ENCODE measurements around the gene TBC1D22A.
"Not testable (repeated sequence)": the region's sequence is repeated elsewhere in the genome, so short reads cannot be mapped to it uniquely, and the experiment has no call there.

The TBC1D22A gene

DNA sequence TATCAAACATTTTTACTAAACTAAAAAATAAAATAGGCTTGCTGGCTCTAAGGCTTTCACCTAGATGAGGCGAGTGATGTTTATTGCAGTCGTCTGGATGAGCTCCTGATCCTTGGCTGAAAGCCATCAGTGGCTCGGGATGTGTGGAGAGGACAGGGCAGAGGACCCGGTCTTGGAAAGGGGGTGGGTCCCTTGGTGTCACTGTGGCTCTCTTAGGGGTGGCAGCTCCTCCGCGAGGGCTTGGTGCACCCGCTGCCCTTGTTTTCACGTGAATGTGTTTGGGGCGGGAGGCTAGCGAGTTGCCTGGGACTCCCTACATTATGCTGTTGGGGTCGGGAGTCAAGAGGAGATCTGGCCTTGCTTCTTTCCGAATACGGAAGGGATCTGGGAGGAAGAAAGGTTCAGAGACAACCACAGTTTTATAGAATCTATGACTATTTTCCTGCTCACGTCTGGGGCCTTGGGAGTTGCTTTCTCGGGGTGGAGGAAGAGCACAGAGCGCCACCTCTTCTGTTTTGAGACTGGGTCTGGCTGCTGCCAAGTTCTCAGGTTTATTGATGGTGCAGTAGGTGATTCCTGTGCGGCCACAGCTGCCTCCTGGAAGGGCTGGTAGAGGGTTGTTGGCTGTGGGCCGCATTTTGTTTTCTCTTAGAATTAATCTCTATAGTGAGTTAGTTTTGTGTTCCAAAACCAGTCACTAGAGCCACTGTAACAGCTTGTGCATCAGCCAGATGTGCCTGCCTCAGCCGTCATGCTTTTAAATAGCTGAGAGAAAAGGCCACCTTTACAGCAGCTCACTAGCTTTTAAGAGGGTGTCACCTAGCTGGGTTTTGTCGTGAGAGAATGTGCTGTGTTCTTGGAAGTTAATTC lies 12.8 kb downstream of the TBC1D22A start:
- DNase-seq, result no peak

DNA sequence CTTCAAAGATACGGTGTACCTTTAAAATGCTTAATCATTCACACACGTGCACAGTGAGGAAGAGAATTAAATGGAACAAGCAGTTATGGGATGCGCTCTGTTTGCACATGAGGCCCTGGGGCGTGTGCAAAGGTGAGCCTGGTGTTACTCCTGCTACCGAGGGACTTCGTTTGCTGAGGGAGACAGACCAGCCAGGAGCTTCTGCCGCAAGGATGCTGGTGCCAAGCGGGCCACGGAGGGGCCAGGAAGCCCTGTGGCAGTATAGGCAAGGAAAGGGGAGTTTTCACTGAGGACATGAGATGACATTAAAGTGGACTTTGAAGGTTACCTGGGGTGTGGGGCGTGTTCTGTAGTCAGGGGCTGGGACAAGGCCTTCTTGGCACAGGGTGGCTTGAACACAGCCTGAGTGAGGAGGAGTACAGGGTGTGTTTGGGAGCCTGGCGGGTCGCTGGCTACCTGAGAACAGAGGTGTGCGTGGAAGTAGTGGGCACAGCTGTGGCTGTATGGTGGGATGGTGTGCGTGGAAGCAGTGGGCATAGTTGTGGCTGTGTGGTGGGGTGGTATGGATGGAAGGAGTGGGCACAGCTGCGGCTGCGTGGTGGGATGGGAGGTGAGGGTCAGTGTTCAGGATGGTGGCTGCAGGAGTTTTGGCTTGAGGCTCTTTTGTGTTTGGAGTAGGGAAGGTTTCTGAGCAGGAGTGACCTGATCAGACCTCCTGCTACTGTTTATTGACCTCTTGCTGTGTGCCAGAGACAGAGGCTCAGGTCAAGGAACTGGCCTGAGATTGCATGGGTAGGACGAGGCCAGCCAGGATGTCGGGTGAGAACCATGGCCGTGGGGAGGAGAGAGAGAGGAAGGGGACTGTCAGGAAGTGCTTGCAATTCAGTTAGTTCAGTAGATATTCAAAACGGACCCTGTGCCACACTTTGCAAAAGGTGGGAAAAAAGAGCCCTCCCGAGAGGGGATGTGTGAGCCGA lies 13.7 kb downstream of the TBC1D22A start:
- DNase-seq, result no peak

DNA sequence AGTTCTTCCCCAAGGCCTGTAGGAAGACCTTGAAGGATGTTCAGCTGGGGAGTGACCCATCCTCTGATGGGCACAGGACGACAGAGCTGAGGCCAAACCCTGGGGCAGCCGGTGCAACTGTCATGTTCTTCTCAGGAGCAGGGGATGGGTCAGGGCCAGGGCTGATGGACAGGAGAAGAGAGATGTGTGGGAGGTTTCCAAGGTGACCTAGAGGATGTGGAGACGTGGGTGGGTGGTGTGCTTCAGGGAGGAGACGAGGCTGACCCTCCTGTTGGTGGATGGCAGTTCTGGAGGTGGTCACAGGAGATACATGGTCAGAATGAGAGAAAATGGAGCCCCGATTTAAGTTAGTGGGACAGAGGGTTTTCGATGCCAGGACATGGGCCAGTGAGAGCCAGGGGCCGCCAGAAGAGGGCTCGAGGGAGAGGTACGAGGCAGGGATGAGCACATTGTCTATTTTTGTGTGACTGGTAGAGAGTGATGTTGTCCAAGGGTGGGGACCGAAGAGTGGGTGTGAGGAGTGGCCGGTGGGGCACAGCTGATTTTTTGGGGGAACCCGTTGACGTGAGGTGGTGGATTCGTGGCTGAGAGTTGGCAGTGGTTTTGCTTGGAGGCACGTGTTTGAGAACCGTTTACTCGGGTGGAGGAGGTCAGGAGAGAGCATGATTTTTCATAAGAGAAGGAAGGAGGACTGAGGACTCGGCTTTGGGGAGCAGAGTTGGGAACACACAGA lies 14.6 kb downstream of the TBC1D22A start:
- DNase-seq, result no peak

DNA sequence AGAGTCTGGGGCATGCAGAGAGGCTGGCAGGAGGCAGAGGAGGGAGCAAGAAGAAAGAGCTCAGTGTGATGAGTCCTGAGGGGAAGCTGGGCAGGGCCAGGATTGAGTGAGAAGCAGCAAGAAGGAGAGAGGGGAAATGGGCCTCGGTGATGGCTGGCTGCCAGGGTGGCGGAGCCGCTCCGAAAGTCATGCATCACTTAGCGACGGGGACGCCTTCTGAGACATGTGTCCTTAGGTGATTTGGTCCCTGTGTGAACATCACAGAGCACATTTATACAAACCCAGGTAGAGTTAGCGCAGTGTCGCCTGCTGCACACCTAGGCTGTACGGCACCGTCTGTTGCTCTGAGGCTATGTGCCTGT lies 15.1 kb downstream of the TBC1D22A start:
- no peak for DNase-seq

DNA sequence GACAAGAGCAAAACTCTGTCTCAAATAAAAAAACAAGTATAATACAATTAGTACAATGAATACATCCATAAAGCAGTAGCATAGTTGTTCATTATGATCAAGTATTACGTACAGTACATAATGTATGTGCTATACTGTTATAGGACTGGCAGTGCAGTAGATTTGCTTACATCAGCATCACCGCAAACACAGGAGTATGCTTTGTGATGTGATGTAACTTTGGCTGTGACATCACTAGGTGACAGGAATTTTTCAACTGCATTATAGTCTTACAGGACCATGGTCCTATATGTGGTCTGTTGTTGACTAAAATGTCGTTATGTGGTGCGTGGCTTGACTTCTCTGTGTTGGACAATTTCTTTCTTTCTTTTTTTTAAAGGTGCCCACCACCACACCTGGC lies 16.6 kb downstream of the TBC1D22A start:
- DNase-seq, result no peak

DNA sequence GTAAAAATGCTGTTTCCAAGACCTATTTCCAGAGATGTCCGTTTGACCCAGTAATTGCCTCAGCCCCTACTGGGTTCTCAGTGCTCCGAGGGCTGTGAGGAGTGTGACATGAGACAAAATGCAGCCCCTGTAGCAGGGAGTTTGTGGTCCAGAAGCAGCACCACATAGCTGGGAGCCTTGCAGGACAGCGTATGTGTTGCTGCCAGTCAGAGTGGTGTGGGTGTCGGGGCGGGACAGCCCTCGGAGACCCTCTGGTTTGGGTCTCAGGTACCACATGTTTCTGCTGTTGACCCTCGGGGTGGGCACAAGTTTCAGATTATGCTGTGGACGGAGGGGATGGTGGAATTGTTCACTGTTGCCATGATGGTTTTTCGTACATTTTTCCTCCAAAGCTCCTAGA lies 17.2 kb downstream of the TBC1D22A start:
- DNase-seq, result no peak

DNA sequence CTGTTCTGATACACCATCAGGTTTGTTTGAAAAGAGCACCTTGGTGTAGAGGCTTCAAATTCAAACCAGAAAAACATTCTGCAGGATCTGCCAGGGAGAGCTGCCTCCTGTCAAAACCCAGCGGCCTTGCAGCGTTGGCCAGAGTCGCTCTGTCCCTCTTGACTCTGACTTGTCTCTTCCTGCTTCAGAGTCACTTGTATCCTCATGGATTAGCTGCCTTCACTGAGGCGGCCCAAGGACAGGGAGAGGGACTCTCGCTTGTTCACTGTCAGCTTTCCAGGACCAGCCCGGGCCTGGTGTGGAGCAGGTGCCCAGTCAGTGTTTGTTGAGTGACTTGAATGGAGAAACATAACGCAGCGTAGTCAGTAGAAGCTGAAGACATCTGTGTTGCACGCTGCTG lies 18.0 kb downstream of the TBC1D22A start:
- DNase-seq, result no peak

DNA sequence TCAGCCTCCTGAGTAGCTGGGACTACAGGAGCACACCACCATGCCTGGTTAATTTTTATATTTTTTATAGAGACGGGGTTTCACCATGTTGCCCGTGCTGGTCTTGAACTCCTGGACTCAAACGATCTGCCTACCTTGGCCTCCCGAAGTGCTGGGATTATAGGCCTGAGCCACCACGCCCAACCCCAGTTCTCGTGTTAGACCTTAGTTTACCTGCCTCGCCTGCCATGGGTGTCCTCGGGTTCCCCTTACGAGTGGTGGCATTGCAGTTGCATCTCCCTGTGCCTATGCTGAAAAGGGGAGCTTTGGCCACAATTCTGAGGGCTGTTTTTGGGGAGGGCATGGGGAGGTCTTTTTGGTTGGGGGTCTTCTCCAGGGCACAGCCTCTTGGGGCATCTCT lies 18.8 kb downstream of the TBC1D22A start:
- DNase-seq, result no peak

DNA sequence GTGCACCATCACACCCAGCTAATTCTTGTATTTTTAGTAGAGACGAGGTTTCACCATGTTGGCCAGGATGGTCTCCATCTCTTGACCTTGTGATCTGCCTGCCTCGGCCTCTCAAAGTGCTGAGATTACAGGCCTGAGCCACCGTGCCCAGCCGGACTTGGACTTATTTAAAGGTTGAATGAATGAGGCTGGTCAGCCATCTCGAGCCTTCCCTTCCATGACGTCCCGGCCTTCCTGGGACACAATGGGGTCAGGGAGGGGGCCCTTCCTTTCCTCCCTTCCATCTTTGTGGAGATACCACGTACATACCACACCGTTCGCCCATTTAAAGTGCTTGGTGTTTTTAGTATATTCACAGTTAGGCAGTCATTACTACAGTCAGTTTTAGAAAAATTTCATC lies 19.8 kb downstream of the TBC1D22A start:
- DNase-seq, result not testable (repeated sequence)

DNA sequence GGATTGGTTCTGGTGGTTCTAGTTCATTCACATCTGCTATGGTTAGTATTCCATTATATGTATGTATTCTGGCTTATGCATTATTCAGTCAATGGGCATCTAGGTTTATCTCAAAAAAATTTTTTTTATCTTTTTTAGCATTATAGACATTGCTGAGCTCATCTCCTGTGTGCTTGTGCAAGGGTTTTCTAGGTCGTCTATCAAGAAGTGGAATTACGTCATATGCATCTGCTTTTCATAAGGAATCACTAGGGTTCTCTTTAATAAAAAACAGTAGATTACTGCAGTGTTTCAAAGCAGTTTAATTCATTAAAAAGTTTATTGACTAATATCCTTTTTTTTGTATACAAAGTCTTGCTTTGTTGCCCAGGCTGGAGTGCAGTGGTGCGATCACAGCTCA lies 21.3 kb downstream of the TBC1D22A start:
- DNase-seq, result no peak

DNA sequence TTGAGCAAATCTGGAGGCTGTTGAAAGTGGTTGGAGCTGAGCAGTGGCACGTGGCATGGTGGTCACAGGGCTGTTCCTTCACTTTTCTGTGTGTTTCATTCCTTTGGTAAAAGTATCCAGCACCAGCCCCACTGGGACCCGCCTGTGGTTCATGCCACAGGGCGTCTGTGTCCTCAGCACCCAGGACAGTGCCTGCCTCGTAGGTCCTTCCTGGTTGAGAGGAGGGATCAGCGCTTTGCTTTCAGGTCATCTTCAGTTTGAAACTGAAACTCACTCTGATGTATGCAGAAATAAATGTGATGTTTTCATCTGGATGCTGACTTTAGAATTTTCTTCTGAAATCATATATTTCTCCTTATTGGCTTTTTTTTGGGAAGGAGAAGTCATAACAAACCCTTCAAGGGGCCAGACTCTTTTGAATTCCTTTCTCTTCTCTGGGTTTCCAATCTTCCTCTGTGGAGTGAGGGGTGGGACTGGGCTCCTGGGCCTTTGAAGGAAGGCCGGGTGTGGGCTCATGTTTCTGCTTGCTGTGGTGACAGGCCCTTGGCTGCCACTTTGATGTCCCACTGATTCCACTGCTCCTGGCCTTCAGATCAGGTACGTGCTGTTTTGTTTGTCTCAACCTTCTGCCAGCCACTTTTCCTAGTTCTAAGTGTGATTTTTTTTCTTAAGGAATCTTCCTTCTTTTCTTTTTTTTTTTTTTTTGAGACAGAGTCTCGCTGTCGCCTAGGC lies 26.2 kb downstream of the TBC1D22A start:
- DNase-seq, result no peak

DNA sequence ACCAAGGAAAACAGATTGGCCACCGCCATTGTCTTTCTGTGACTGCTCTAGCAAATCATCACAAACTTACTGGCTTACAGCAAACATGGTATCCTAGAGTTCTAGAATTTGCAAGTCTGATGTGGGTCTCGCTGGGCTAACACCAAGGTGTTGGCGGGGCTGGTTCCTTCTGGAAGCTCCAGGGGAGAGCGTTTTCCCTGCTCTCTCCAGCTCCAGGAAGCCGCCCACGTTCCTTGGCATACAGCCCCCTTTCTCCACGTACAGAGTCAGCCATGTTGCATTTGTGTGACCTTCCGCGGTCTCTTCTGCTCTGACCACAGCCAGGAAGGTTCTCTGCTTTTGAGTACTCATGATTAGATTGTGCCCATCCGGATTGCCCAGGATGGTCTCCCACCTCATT lies 27.5 kb downstream of the TBC1D22A start:
- no peak for DNase-seq

DNA sequence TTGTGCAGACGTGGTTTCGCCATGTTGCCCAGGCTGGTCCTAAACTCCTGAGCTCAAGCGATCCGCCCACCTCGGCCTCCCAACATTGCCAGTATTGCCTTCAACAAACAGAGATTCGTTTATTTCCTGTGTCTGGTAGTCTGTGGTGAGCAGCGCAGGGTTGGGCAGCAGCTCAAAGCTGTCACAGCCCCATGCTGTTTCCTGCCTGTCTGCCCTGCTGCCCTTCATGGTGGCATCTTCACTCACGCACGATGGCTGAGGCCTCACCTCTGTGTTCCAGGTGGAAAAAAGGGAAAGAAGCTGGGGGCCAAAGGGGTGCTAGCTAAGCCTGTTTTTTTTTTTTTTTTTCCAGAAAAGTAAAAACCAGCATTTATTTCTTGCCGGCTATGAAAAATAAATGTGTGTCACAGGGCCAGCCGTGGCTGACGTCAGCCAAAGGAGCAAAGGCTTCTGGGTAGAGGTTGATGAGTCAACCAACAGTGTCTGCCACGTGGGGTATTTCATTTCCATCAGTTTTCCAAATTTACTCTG lies 28.8 kb downstream of the TBC1D22A start:
- DNase-seq, result no peak

DNA sequence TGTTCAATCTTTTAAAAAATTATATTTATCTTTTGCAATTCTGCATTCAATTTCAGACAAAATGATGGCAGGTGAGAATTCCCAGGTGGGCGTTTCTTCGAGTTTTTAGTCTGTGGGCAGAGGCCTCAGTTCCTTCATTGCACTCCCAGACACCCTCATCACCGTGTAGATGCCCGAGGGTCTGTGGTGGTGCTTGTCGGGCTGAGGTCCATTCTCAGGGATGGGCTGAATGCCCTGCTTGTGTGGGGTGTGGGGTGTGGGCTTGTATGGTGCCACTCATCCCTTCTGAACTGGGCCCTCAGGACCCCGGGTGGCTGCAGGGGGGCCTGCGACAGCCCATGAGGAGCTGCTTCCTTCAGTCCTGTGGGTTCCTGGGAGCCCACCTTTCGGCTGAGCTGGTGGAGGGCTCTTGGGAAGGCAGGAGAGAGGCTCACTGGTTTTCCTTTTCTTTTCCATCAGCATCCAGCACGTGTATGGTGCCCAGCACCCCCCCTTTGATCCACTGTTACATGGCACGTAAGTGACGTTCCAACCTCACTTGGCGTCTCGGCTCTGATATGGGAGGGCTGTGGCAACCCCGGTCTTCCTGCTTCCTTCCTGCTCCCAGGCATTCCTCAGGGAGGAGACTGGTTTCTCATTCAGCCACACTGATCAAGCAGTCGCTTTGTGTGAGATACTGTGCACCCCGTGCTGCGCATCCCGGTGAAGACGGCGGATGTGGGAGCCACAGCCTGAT lies 29.8 kb downstream of the TBC1D22A start:
- DNase-seq, result no peak

DNA sequence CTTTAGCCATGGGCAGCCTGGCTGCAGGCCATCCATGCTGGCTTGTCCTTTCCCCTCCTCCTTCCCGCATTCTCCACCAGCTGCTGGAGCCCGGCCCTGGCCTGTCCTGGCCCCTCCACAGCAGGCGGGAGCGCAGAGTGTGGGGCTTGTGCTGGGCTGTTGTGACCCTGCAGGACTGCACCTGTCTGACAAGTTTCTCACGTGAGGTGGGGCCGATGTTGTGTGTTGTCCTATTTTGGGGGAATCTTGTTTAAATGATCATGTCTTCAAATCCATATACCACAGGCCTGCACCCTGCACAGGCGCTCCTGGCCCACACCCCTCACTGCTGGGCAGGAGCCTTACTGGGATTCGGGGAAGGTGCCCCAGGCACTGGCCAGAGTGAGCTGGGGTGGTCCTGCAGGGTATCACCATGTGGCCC lies 30.4 kb downstream of the TBC1D22A start:
- DNase-seq, result no peak

DNA sequence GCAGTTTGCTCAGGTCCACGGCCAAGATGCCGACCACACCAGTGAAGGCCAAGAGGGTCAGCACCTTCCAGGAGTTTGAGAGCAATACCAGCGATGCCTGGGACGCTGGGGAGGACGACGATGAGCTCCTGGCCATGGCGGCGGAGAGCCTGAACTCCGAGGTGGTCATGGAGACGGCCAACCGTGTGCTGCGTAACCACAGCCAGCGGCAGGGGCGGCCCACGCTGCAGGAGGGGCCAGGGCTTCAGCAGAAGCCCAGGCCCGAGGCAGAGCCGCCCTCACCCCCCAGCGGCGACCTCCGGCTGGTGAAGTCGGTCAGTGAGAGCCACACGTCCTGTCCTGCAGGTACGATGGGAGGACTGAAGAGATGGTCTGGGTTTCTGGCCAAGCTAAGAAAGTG lies 31.0 kb downstream of the TBC1D22A start:
- DNase-seq, result no peak

DNA sequence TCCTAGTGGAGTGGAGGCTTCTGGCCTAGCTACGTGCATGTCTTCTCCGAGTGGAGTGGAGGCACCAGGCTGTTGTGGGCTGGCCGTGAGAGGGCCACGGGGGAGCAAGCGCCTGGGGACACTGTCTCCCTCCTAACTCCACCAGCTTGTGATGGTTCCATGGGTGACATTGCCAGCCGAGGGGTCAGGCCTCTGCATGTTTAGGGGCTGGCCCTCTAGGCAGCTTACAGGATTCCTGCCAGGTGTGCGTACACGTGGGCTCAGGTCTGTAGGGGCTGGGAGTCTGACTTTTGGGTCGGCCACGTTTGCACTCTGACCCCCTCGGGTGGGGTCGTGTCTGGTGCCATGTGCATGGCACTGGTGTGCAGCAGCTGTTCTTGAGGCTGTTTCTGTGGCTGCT lies 31.6 kb downstream of the TBC1D22A start:
- no peak for DNase-seq

DNA sequence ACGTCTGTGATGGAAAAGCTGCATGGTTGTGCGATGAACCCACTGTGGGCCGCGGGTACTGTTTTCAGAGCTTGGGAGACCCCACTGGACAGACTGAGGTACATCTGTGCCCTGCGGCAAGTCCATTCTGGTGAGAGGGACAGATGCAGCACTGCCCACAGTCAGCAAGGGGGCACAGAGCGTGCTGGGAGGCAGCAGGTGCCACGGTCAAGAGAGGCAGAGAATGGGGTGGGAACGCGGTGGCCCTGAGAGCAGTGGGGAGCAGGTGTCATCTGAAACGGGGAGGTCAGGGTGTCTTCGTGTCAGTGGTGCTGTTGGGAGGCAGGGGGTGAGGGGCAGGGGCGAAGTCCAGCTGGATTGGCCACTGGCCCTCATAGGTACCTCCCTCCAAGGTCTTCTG lies 32.0 kb downstream of the TBC1D22A start:
- no peak for DNase-seq

DNA sequence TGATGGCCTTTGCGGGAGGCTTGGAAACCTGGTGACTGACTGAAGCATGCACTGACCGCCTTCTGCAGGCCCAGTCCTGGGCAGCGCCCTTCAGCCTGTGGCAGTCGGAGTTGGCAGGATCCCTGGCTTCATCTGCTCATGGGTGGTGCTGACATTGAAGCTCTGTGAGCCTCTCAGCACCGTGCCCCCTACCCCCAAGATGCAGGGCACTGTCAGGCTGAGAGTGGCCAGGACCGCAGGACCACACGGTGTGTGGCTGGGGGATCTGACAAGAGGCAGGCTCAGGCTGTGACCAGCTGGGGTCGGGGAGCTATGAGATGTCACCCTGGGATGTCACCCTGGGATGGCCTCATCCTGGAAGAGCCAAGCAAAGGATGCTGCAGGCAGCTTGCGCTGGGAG lies 32.7 kb downstream of the TBC1D22A start:
- no peak for DNase-seq

DNA sequence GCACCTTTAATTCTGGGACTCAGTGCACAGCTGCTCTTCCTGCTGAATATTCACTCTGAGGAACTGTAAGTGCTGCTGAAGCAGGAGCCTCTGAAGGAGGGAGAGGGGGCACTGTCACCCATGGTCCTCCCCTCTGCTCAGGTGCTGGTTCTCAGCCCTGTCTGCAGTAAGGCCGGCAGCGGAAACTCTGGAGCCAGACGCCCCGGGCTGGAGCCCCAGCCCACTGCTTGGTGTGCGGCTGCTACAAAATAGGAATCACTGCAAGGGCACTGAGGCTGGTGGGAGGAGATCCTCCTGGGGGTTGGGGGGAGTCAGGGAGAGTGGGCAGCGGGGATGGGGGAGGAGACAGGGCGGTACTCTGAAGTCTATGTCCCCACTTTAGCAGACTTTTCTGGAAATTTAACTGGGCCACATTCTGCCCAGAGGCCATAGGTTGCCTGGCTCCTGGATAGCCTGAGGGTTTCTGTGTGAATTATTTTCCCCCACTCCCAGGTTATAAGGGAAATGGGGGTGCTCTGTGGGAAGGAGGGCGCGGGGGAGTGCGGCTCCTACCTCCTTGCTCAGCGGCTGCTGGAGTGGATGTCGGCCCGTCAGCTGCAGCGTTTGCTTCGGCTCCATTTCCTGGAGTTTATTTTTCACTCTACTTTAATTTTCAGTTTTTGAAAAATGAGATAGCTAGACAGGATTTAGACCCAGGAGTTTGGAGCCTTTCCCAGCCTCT lies 33.6 kb downstream of the TBC1D22A start:
- DNase-seq, result no peak
